OCI-LY7 (cell line): Measurements from ENCODE around the gene FBXO28. TPM values are rescaled to one million over a fixed set of nuclear protein-coding genes. Genes with fewer than 3 reads are reported as not detected.

ENCODE experiments used
- BruUV-seq: library from RNA; stranded (reverse); fragments of 400-500 nt; replicated peaks from 2 replicates; lab custom pipeline; 2021; lab: Mats Ljungman, UMichigan
- CTCF ChIA-PET: fragments of 300-600 bp; sonication (Branson Sonifier 250); formaldehyde crosslinking; loops from one replicate; lab custom pipeline; 2022; ENCODE audit warnings: antibody characterized with exemption; ENCODE audit not compliant: unreplicated experiment; lab: Charles Lee
- POLR2A ChIA-PET: fragments of 300-600 bp; sonication (Branson Sonifier 250); formaldehyde crosslinking; loops from one replicate; lab custom pipeline; 2022; ENCODE audit warnings: antibody characterized with exemption; lab: Charles Lee
- DNase-seq: peaks from one replicate; pipeline ENCODE4 v3.0.0-alpha.2; 2015; ENCODE audit warnings: low spot score
- H2AFZ ChIP-seq: fragments of 200-600 bp; sonication (generic), shearing (Covaris generic); 2 replicates; pipeline ENCODE4 v1.6.1; 2014; ENCODE audit warnings: mild to moderate bottlenecking, antibody characterized with exemption, low read length, moderate library complexity
- H3K27ac ChIP-seq: fragments of 200-600 bp; sonication (generic); 2 replicates; pipeline ENCODE4 v1.5.1; 2014; ENCODE audit warnings: mixed run types, low read depth, mild to moderate bottlenecking, moderate library complexity, low read length, inconsistent platforms; ENCODE audit not compliant: poor library complexity, severe bottlenecking
- H3K36me3 ChIP-seq: fragments of 200-600 bp; sonication (generic); 2 replicates; pipeline ENCODE4 v1.6.1; 2014; ENCODE audit warnings: mild to moderate bottlenecking, antibody characterized with exemption, low read length, moderate library complexity, mixed read lengths; ENCODE audit not compliant: insufficient read depth
- H3K4me1 ChIP-seq: fragments of 200-600 bp; sonication (generic); 2 replicates; pipeline ENCODE4 v1.5.1; 2014; ENCODE audit warnings: mild to moderate bottlenecking, low read length; ENCODE audit not compliant: insufficient read depth, poor library complexity, severe bottlenecking
- H3K4me2 ChIP-seq: fragments of 200-600 bp; sonication (generic); 2 replicates; pipeline ENCODE4 v1.6.1; 2014; ENCODE audit warnings: mild to moderate bottlenecking, low read length
- H3K4me3 ChIP-seq: fragments of 200-600 bp; sonication (generic); 2 replicates; pipeline ENCODE4 v1.5.1; 2014; ENCODE audit warnings: mild to moderate bottlenecking, low read depth, low read length; ENCODE audit not compliant: poor library complexity, severe bottlenecking
- H3K79me2 ChIP-seq: fragments of 200-600 bp; sonication (generic); 2 replicates; pipeline ENCODE4 v1.6.1; 2016; ENCODE audit warnings: low read depth, mild to moderate bottlenecking, low read length, moderate library complexity, mixed read lengths; ENCODE audit not compliant: insufficient read depth
- H3K9me2 ChIP-seq: fragments of 200-600 bp; sonication (generic); 2 replicates; pipeline ENCODE4 v1.6.1; 2016; ENCODE audit warnings: mild to moderate bottlenecking, low read length, mixed read lengths; ENCODE audit not compliant: insufficient read depth
- H3K9me3 ChIP-seq: fragments of 200-600 bp; sonication (generic); 2 replicates; pipeline ENCODE4 v1.6.1; 2014; ENCODE audit warnings: mild to moderate bottlenecking, mixed run types, low read length, mixed read lengths
- H4K20me1 ChIP-seq: fragments of 200-600 bp; sonication (generic); 2 replicates; pipeline ENCODE4 v1.6.1; 2014; ENCODE audit warnings: mild to moderate bottlenecking, antibody characterized with exemption, low read length, moderate library complexity, mixed read lengths; ENCODE audit not compliant: insufficient read depth
- CTCF ChIP-seq: fragments of 200-600 bp; sonication (generic); conservative IDR thresholded peaks from 2 replicates; pipeline ENCODE4 v1.5.1; 2014; ENCODE audit warnings: mild to moderate bottlenecking, antibody characterized with exemption, low read length, moderate library complexity, mixed read lengths
- EZH2phosphoT487 ChIP-seq: fragments of 200-600 bp; sonication (generic); IDR thresholded peaks from 2 replicates; pipeline ENCODE4 v1.6.1; 2018; ENCODE audit warnings: low read depth, borderline replicate concordance, mild to moderate bottlenecking, mixed run types, antibody characterized with exemption, low read length, moderate library complexity, mixed read lengths
- intact Hi-C: fragments of 100-400 bp; cut with micrococcal nuclease; formaldehyde crosslinking; loops from one replicate; pipeline ENCODE4 v1.10.0; 2022; ENCODE audit not compliant: unreplicated experiment
- total RNA-seq, 2 experiments: library from RNA; depleted of rRNA in 1 of 2; stranded (reverse); fragments of >200 nt in 1 of 2; shearing (Covaris generic) in 1 of 2; gene quantifications; 2 replicates each; pipeline ENCODE4 v1.2.3, GENCODE V29; 2014 to 2022

The FBXO28 gene
- total RNA-seq, 2 experiments from 2014 or later: 20.1 to 23.3 TPM

- Histone ChIP-seq H3K4me1 (no peaks in the 10 kb centered on the region), H3K4me2 (no peak overlapping the region), H3K9me2 (no peaks in the 10 kb centered on the region), H3K27ac (no peak overlapping the region), H4K20me1 (no peaks in the 10 kb centered on the region), H2AFZ (no peak overlapping the region), H3K36me3 (no peaks in the 10 kb centered on the region), H3K79me2 (no peaks in the 10 kb centered on the region), H3K4me3 (no peak overlapping the region), H3K9me3 (no peaks in the 10 kb centered on the region)
- no TSS peak for BruUV-seq
- ChIA-PET CTCF (no interaction called here), POLR2A (interaction anchor here (0.6 to 1.5 kb wide), 4 partner anchors 11 to 63 kb away, joined by 3 to 4 read pairs (median 3); no protein-coding TSS in a partner anchor)
- no peak for DNase-seq
- intact Hi-C loops: no loop called here
- TF ChIP-seq EZH2phosphoT487: no peak
- TF ChIP-seq CTCF: no peak
These were observed 18.6 kb upstream of the FBXO28 start for GRCh38 chr1:224095339-224095738.

- intact Hi-C loops: no loop called here
- no peak overlapping the region for H3K27ac ChIP-seq
- H3K9me2 ChIP-seq: no peaks in the 10 kb centered on the region
- CTCF ChIA-PET: no interaction called here
- no peaks in the 10 kb centered on the region for H3K4me1 ChIP-seq
- TF ChIP-seq CTCF (no peak), EZH2phosphoT487 (no peak)
- no TSS peak for BruUV-seq
- H3K4me2 ChIP-seq: no peak overlapping the region
- POLR2A ChIA-PET: interaction anchor here (1.5 kb wide), 1 partner anchor 19 kb away, joined by 4 read pairs; no protein-coding TSS in a partner anchor
- H3K79me2 ChIP-seq: no peaks in the 10 kb centered on the region
- no peak for DNase-seq
- no peaks in the 10 kb centered on the region for H3K36me3 ChIP-seq
- H2AFZ ChIP-seq: no peak overlapping the region
- no peak overlapping the region for H3K4me3 ChIP-seq
- H4K20me1 ChIP-seq: no peaks in the 10 kb centered on the region
- no peaks in the 10 kb centered on the region for H3K9me3 ChIP-seq
These were observed 18.0 kb upstream of the FBXO28 start for GRCh38 chr1:224095867-224096266.

GRCh38 chr1:224096773-224097172 lies 17.1 kb upstream of the FBXO28 start:
- BruUV-seq: no TSS peak
- intact Hi-C loops: no loop called here
- CTCF ChIA-PET: no interaction called here
- Histone ChIP-seq H3K4me3 (no peak overlapping the region), H2AFZ (no peak overlapping the region), H3K9me3 (no peaks in the 10 kb centered on the region), H3K79me2 (no peaks in the 10 kb centered on the region), H4K20me1 (no peaks in the 10 kb centered on the region), H3K27ac (no peak overlapping the region), H3K4me2 (no peak overlapping the region), H3K36me3 (no peaks in the 10 kb centered on the region), H3K4me1 (no peaks in the 10 kb centered on the region), H3K9me2 (no peaks in the 10 kb centered on the region)
- TF ChIP-seq EZH2phosphoT487 (no peak), CTCF (no peak)
- DNase-seq: no peak
- POLR2A ChIA-PET: interaction anchor here (0.7 kb wide), 1 partner anchor 912 kb away, joined by 6 read pairs; no protein-coding TSS in a partner anchor
